Measurements from ENCODE around the gene C11orf86. TPM values are rescaled to one million over a fixed set of nuclear protein-coding genes. Genes with fewer than 3 reads are reported as not detected.

The C11orf86 gene
- total RNA-seq, 1 experiment from 2014 or later: not detected

DNA sequence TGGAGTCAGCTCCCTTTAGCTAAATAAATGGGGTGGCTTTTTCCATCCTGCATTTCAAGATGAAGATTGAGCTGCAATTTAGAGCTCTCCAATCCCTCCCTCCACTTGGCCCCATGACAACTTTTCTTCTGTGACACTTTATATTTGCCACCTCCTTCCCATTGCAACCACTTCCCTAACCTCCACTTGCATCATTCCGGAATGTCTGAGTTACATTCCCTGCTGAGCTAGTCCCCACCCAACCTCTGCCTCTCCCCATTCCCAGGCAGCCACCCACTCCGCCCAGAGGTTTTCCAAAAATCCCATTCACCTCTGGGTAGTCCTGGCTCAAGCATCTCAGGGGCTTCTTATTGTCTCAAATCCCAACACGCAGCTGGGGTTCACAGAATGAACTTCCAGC lies 41.6 kb upstream of the C11orf86 start:
- H3K9me3 ChIP-seq (ENCODE audit: low read depth, low read length, poor library complexity, severe bottlenecking): no peaks in the 10 kb centered on the region
- H3K4me3 ChIP-seq (ENCODE audit: low read depth, low read length, poor library complexity, severe bottlenecking): no peak overlapping the region
- H3K36me3 ChIP-seq (ENCODE audit: insufficient read depth, low read length, poor library complexity, severe bottlenecking): no peaks in the 10 kb centered on the region
- TF ChIP-seq EZH2 (IDR thresholded peaks at IDR 0.05; ENCODE audit: borderline replicate concordance, low read depth, low read length, poor library complexity, severe bottlenecking): no peak
- TF ChIP-seq, protein P1, sequence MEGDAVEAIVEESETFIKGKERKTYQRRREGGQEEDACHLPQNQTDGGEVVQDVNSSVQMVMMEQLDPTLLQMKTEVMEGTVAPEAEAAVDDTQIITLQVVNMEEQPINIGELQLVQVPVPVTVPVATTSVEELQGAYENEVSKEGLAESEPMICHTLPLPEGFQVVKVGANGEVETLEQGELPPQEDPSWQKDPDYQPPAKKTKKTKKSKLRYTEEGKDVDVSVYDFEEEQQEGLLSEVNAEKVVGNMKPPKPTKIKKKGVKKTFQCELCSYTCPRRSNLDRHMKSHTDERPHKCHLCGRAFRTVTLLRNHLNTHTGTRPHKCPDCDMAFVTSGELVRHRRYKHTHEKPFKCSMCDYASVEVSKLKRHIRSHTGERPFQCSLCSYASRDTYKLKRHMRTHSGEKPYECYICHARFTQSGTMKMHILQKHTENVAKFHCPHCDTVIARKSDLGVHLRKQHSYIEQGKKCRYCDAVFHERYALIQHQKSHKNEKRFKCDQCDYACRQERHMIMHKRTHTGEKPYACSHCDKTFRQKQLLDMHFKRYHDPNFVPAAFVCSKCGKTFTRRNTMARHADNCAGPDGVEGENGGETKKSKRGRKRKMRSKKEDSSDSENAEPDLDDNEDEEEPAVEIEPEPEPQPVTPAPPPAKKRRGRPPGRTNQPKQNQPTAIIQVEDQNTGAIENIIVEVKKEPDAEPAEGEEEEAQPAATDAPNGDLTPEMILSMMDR (conservative IDR thresholded peaks at IDR 0.05; ENCODE audit: low read depth, low read length): no peak
- CTCF ChIA-PET: no interaction called here
- no peaks in the 10 kb centered on the region for H3K27me3 ChIP-seq (replicated peaks; ENCODE audit: insufficient read depth, low read depth, low read length, poor library complexity)
- DNase-seq (ENCODE audit: low spot score): no peak
- POLR2A ChIA-PET (ENCODE audit: low non-redundant PET): no interaction called here
- no peak overlapping the region for H3K27ac ChIP-seq (ENCODE audit: low read depth, low read length, poor library complexity, severe bottlenecking)
- no peaks in the 10 kb centered on the region for H3K4me1 ChIP-seq (ENCODE audit: insufficient read depth, low read length, poor library complexity, severe bottlenecking)
- intact Hi-C loops (cut with micrococcal nuclease; ENCODE audit: unreplicated experiment): no loop called here
- no TSS peak for BruUV-seq (replicated peaks)

DNA sequence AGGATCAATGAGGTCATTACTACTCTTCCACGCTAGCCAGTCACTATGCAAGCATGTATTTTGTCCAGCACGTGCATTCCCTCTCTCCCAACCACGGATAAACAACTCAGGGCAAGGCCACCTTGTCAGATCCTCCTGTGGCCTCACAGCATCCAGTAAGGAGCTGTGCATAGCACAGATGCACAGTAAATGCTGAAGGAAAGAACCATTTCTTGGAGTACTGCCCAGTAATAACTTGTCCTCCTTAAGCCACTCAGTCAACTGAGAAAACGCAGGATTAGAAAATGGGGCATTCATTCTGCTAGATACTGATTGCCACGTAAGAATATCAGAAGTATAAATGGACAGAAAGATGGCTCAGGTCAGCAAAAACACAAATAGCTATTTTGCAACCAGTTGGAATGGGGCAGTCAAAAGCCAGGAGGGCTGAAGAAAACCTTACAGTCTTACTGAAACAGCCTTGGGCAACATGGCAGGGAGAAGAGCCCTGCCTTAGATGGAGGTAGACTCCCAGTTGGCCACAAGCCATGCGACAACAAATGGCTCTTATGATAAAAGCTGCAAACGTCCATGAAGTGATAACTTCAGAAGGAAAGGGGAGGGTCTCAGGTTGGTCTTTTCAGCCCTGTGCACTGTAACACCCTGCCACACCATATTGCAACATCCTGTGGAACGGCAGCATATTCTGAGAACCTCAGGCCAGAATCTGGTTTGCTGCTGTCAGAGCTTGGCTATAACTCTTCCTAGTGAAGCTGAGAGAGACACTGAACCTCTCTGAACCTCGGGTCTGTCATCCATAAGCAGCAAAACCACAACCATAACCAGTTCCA lies 39.9 kb upstream of the C11orf86 start:
- no TSS peak for BruUV-seq (replicated peaks)
- intact Hi-C loops (cut with micrococcal nuclease; ENCODE audit: unreplicated experiment): no loop called here
- CTCF ChIA-PET: no interaction called here
- POLR2A ChIA-PET (ENCODE audit: low non-redundant PET): interaction anchor here (0.5 kb wide), 1 partner anchor 28 kb away, joined by 6 read pairs; no protein-coding TSS in a partner anchor
- Histone ChIP-seq H3K4me1 (ENCODE audit: insufficient read depth, low read length, poor library complexity, severe bottlenecking) (no peaks in the 10 kb centered on the region), H3K27ac (ENCODE audit: low read depth, low read length, poor library complexity, severe bottlenecking) (no peak overlapping the region), H3K27me3 (replicated peaks; ENCODE audit: insufficient read depth, low read depth, low read length, poor library complexity) (no peaks in the 10 kb centered on the region), H3K9me3 (ENCODE audit: low read depth, low read length, poor library complexity, severe bottlenecking) (no peaks in the 10 kb centered on the region), H3K4me3 (ENCODE audit: low read depth, low read length, poor library complexity, severe bottlenecking) (no peak overlapping the region), H3K36me3 (ENCODE audit: insufficient read depth, low read length, poor library complexity, severe bottlenecking) (no peaks in the 10 kb centered on the region)
- TF ChIP-seq EZH2 (IDR thresholded peaks at IDR 0.05; ENCODE audit: borderline replicate concordance, low read depth, low read length, poor library complexity, severe bottlenecking): no peak
- TF ChIP-seq, protein P1 (conservative IDR thresholded peaks at IDR 0.05; ENCODE audit: low read depth, low read length): no peak
- DNase-seq (ENCODE audit: low spot score): no peak

DNA sequence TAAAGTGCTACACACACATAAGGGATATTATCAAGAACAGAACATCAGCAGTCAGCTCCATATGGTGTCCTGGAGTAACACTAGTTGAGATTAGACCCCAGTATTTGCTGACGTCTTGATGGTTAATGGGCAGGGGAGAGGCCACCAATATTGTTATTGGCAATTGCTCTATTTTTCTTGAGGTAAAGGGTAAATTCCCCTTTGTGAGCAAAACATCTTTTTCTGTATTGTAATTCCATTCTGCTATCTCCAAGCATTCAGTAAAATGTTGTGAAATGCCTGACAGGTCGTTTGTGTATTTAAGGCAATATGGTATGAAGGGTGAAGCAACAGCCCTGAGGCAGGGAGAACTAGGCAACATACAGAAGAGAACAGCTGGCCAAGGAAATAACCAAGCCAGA lies 38.8 kb upstream of the C11orf86 start:
- POLR2A ChIA-PET (ENCODE audit: low non-redundant PET): no interaction called here
- CTCF ChIA-PET: no interaction called here
- DNase-seq (ENCODE audit: low spot score): no peak

More for the DNA sequence above, 38.8 kb upstream of the C11orf86 start:
- TF ChIP-seq EZH2 (IDR thresholded peaks at IDR 0.05; ENCODE audit: borderline replicate concordance, low read depth, low read length, poor library complexity, severe bottlenecking): no peak
- TF ChIP-seq, protein P1 (conservative IDR thresholded peaks at IDR 0.05; ENCODE audit: low read depth, low read length): no peak
- no peak overlapping the region for H3K4me3 ChIP-seq (ENCODE audit: low read depth, low read length, poor library complexity, severe bottlenecking)
- intact Hi-C loops (cut with micrococcal nuclease; ENCODE audit: unreplicated experiment): no loop called here
- BruUV-seq (replicated peaks): no TSS peak
- H3K36me3 ChIP-seq (ENCODE audit: insufficient read depth, low read length, poor library complexity, severe bottlenecking): no peaks in the 10 kb centered on the region
- H3K27ac ChIP-seq (ENCODE audit: low read depth, low read length, poor library complexity, severe bottlenecking): no peak overlapping the region
- no peaks in the 10 kb centered on the region for H3K9me3 ChIP-seq (ENCODE audit: low read depth, low read length, poor library complexity, severe bottlenecking)
- no peaks in the 10 kb centered on the region for H3K4me1 ChIP-seq (ENCODE audit: insufficient read depth, low read length, poor library complexity, severe bottlenecking)
- no peaks in the 10 kb centered on the region for H3K27me3 ChIP-seq (replicated peaks; ENCODE audit: insufficient read depth, low read depth, low read length, poor library complexity)
